Measurements from ENCODE around the gene TRAPPC5. TPM values are rescaled to one million over a fixed set of nuclear protein-coding genes. Genes with fewer than 3 reads are reported as not detected.

Gene TRAPPC5
- total RNA-seq, 1 donor from 2014 or later = 88.8 TPM

- no peak for TF ChIP-seq CTCF (IDR thresholded peaks at IDR 0.05; ENCODE audit: unreplicated experiment)
- peak overlapping the region; percentile 0 for H3K27ac Mint-ChIP-seq
- H3K27me3 Mint-ChIP-seq = peaks cover 83% of the 10 kb centered on the region
- H3K9me3 Mint-ChIP-seq (ENCODE audit: low read depth) = no peaks in the 10 kb centered on the region
- H3K4me1 Mint-ChIP-seq (ENCODE audit: low read depth) = no peaks in the 10 kb centered on the region
- no peaks in the 10 kb centered on the region for H3K36me3 Mint-ChIP-seq (ENCODE audit: insufficient read depth)
- no peak for DNase-seq (ENCODE audit: low spot score, unreplicated experiment)
- H3K4me3 Mint-ChIP-seq (ENCODE audit: low read depth) = no peak overlapping the region
These were observed 53.9 kb downstream of the TRAPPC5 start for GRCh38 chr19:7734220-7735203.

- no peak overlapping the region for H3K27ac Mint-ChIP-seq
- H3K27me3 Mint-ChIP-seq = peaks cover 88% of the 10 kb centered on the region
- DNase-seq (ENCODE audit: low spot score, unreplicated experiment) = no peak
- H3K36me3 Mint-ChIP-seq (ENCODE audit: insufficient read depth) = no peaks in the 10 kb centered on the region
- TF ChIP-seq CTCF (IDR thresholded peaks at IDR 0.05; ENCODE audit: unreplicated experiment) = no peak
- no peaks in the 10 kb centered on the region for H3K9me3 Mint-ChIP-seq (ENCODE audit: low read depth)
- H3K4me3 Mint-ChIP-seq (ENCODE audit: low read depth) = no peak overlapping the region
- H3K4me1 Mint-ChIP-seq (ENCODE audit: low read depth) = no peaks in the 10 kb centered on the region
These were observed 55.5 kb downstream of the TRAPPC5 start for GRCh38 chr19:7736148-7736547.

GRCh38 chr19:7737215-7737614 lies 56.6 kb downstream of the TRAPPC5 start:
- H3K36me3 Mint-ChIP-seq (ENCODE audit: insufficient read depth) = no peaks in the 10 kb centered on the region
- no peak overlapping the region for H3K4me3 Mint-ChIP-seq (ENCODE audit: low read depth)
- H3K27ac Mint-ChIP-seq = no peak overlapping the region
- no peak for DNase-seq (ENCODE audit: low spot score, unreplicated experiment)
- H3K4me1 Mint-ChIP-seq (ENCODE audit: low read depth) = no peaks in the 10 kb centered on the region
- no peaks in the 10 kb centered on the region for H3K9me3 Mint-ChIP-seq (ENCODE audit: low read depth)
- TF ChIP-seq CTCF (IDR thresholded peaks at IDR 0.05; ENCODE audit: unreplicated experiment) = no peak
- H3K27me3 Mint-ChIP-seq = peaks cover 85% of the 10 kb centered on the region

Other genes with a start within 250 kb of the TRAPPC5 start
- gene PEX11G, start 191.8 kb upstream of the TRAPPC5 start, total RNA-seq = 5.5 and 6.1 TPM in 2 replicates
- 78.0 and 86.1 TPM in 2 replicates for gene ZNF358, start 164.7 kb upstream of the TRAPPC5 start, total RNA-seq
- gene MCOLN1, start 158.2 kb upstream of the TRAPPC5 start, total RNA-seq = 16.5 and 18.3 TPM in 2 replicates
- gene PNPLA6, start 145.1 kb upstream of the TRAPPC5 start, total RNA-seq = 131 and 140 TPM in 2 replicates
- gene CAMSAP3, start 85.0 kb upstream of the TRAPPC5 start, total RNA-seq = 103 and 115 TPM in 2 replicates
- 38.8 and 40.3 TPM in 2 replicates for gene XAB2, start 51.3 kb upstream of the TRAPPC5 start, total RNA-seq
- gene PET100, start 51.0 kb upstream of the TRAPPC5 start, total RNA-seq = 150 and 184 TPM in 2 replicates
- gene PCP2, start 47.1 kb upstream of the TRAPPC5 start, total RNA-seq = 1.0 and 2.0 TPM in 2 replicates
- 141 and 143 TPM in 2 replicates for gene STXBP2, start 43.7 kb upstream of the TRAPPC5 start, total RNA-seq
- not detected in 2 replicates for gene RETN, start 11.8 kb upstream of the TRAPPC5 start, total RNA-seq
- not detected in 2 replicates for gene MCEMP1, start 3.7 kb upstream of the TRAPPC5 start, total RNA-seq
- not detected in 2 replicates for gene FCER2, start 21.3 kb downstream of the TRAPPC5 start, total RNA-seq
- gene CLEC4G, start 51.3 kb downstream of the TRAPPC5 start, total RNA-seq = not detected in 2 replicates
- gene CD209, start 66.7 kb downstream of the TRAPPC5 start, total RNA-seq = not detected in 2 replicates
- gene CLEC4M, start 82.4 kb downstream of the TRAPPC5 start, total RNA-seq = 0.36 and 0.42 TPM in 2 replicates
- gene EVI5L, start 149.4 kb downstream of the TRAPPC5 start, total RNA-seq = 15.2 and 16.2 TPM in 2 replicates
- gene PRR36, start 193.6 kb downstream of the TRAPPC5 start, total RNA-seq = 37.4 and 40.4 TPM in 2 replicates
- gene LRRC8E, start 207.7 kb downstream of the TRAPPC5 start, total RNA-seq = 3.6 and 3.9 TPM in 2 replicates
- gene MAP2K7, start 223.0 kb downstream of the TRAPPC5 start, total RNA-seq = 50.7 and 53.5 TPM in 2 replicates
- gene TGFBR3L, start 234.0 kb downstream of the TRAPPC5 start, total RNA-seq = 0.67 and 1.1 TPM in 2 replicates
- gene SNAPC2, start 239.5 kb downstream of the TRAPPC5 start, total RNA-seq = 9.9 and 10.8 TPM in 2 replicates
- 97.9 and 114 TPM in 2 replicates for gene CTXN1, start 245.3 kb downstream of the TRAPPC5 start, total RNA-seq